Upper lobe of left lung (tissue), 4 donors: ENCODE results near the gene PEX10.

Experiments used
- CTCF ChIP-seq, 6 experiments: fragments of 450-650 bp in 4 of 6; fragments of 200-600 bp in 2 of 6; sonication (generic) in 2 of 6; IDR thresholded peaks; one replicate each; pipeline ENCODE4 v1.5.1; 2016 to 2019; ENCODE audit warnings: antibody characterized with exemption in 6 of 6
- POLR2AphosphoS5 ChIP-seq, 2 donors: sonication (generic); formaldehyde crosslinking; IDR thresholded peaks; one replicate each; pipeline ENCODE4 v1.5.1; 2017; ENCODE audit warnings: antibody characterized with exemption in 2 of 2

- TF ChIP-seq CTCF (IDR thresholded peaks at IDR 0.05) (no peak), POLR2AphosphoS5 (IDR thresholded peaks at IDR 0.05) (no peak)
Measured at GRCh38 chr1:2422523-2422922, 10.2 kb upstream of the PEX10 start.
